Left renal cortex interstitium (tissue), 4 donors: ENCODE measurements around the gene EEF2. TPM values are rescaled to one million over a fixed set of nuclear protein-coding genes. Genes with fewer than 3 reads are reported as not detected.

ENCODE experiments used
- DNase-seq, 4 donors: peaks; one replicate each; pipeline ENCODE4 v3.0.0-alpha.2; 2013; ENCODE audit warnings: low read depth in 4 of 4, low spot score in 2 of 4, missing footprints in 1 of 4
- polyA plus RNA-seq, 4 donors: library from polyadenylated mRNA; unstranded; fragments of 120-200 nt; gene quantifications; one replicate each; pipeline ENCODE4 v1.2.1, GENCODE V29; 2013; ENCODE audit not compliant: insufficient read length in 4 of 4

EEF2 gene
- polyA plus RNA-seq: 1,000 to 10,000 TPM; 1,516 to 2,178 (median 1,698) TPM

- DNase-seq: peak in 3 of 4 donors; percentile 85 to 86 (median 85)
Measured at GRCh38 chr19:3984908-3985642, at the start of gene EEF2. Gene EEF2, minus strand, starts transcription at chr19:3985463. Its CDS starts 83 bp downstream, at chr19:3985380.

- DNase-seq: no peak
Measured at GRCh38 chr19:4034048-4035017, 49.1 kb upstream of the EEF2 start.

DNA sequence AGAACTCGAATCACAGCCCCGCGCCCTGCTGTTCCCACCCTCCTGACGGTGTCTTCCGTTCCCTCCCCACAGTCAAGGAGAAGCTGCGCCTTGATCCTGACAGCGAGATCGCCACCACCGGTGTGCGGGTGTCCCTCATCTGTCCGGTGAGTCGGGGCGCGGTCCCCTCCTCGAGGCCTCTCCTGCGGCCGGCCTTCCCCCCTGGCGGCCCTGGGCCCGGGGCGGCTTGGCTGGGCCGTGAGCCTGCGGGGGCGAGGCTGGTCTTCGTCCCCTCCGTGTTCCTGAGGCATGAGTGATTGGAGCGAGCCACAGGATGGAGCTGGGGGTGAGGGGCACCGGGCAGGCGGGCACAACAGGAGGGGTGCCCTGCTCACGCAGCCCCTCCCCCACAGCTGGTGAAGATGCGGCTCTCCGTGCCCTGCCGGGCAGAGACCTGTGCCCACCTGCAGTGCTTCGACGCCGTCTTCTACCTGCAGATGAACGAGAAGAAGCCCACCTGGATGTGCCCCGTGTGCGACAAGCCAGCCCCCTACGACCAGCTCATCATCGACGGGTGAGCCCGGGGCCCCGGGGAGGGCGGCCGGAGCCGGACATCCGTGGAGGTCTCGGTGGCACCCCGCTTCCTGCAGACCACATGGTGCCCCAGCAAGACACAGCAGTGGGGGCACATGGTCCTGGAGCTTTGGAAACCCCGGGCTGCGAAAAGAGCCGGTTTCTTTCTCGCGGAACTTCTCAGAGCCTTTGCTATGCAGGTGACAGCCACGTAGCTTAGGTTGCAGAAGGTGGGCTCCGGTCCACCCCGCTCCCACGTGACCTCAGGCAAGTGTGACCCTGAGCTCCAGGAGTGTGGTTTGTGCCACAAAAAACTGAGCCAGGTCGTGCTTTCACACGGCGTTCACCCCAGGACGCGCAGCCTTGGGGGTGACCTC is 48.0 kb upstream of the EEF2 start:
- no peak for DNase-seq

GRCh38 chr19:4032436-4032835 is 47.2 kb upstream of the EEF2 start:
- no peak for DNase-seq

GRCh38 chr19:4031420-4031819 is 46.2 kb upstream of the EEF2 start:
- no peak for DNase-seq

- no peak for DNase-seq
Measured at GRCh38 chr19:4030981-4031380, 45.7 kb upstream of the EEF2 start.

DNA sequence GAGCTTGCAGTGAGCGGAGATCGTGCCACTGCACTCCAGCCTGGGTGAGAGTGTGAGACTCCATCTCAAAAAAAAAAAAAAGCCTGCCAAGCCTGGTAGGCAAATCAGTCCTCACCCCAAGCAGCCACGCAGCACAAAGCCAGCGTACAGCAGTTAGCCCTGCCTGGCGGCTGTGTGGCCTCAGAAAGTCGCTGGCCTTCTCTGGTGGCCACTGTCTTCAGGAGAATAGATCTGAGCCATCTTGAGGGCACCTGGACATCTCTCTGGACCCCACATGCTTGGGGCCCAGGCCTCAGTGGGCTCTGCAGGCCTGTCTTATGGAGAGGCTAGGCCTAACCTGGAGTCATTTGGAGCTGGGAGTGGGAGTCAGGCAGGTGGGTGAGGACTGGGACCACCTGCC is 45.3 kb upstream of the EEF2 start:
- no peak for DNase-seq

GRCh38 chr19:4029247-4029614 is 44.0 kb upstream of the EEF2 start:
- DNase-seq: no peak

DNA sequence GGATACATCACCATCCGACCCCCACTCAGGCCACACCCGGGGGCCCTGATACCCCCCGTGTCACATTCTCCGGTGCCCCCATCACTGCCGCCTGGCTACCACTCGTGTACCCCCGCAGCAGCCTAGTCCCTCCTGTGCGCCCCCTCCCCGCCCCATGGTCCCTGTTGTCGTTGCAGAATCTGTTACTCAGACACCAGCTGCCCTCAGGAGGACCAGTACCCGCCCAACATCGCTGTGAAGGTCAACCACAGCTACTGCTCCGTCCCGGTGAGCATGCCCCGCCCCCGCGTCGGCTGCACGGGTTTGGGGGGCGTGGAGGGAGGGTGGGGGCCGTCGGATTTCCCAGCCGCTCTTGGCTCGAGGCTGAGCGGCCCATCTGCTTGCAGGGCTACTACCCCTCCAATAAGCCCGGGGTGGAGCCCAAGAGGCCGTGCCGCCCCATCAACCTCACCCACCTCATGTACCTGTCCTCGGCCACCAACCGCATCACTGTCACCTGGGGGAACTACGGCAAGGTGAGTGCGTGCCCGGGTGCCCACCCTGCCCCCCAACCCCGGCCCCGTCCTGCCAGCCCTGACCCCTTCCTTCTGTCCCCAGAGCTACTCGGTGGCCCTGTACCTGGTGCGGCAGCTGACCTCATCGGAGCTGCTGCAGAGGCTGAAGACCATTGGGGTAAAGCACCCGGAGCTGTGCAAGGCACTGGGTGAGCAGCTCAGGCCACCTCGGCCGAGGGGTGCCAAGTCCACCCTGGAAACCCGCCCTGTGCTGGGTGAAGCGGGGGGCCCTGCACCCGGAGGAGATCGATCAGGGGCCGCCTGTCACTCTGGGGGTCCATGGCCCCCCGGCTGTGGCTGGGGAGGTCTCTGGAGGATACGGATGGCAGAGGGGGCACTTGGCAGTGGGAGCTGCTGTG is 43.3 kb upstream of the EEF2 start:
- DNase-seq: no peak

DNA sequence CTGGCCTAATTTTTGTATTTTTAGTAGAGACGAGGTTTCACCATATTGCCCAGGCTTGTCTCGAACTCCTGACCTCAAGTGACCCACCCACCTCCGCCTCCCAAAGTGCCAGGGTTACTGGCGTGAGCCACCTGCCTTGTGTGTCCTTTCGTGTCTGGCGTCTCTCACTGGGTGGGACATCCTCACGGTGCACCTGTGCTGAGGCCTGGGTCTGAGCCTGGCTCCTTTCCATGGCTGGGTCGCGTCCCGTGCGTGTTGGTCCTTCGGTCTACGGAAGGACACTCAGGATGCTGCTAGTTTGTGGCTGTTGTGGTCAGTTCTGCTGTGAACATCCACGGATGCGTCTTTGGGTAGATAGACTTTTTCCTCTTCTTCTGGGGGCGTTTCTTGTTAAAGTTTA is 41.9 kb upstream of the EEF2 start:
- DNase-seq: no peak

DNA sequence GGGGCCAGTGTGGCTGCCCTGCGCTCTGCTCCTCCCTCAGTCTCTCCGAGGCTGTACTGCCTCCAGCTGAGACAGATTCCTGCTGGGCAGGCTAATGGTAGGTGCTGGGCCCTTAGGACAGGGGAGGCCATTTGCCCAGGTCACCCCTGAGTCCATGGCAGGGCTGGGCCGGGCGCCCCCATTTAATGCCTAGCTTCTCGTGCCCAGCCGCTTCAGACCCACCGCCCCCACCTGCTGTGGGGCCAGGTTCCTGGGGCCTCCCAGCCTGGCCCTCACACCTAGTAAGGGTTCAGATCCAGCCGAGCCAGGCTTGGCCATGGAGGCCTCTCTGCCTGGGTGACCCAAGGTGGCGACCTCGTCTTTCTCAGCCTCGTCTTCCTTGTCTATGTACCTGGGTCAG is 40.1 kb upstream of the EEF2 start:
- no peak for DNase-seq

GRCh38 chr19:4023600-4024398 is 38.5 kb upstream of the EEF2 start:
- DNase-seq: no peak

- DNase-seq: no peak
Measured at GRCh38 chr19:4019578-4019977, 34.3 kb upstream of the EEF2 start.

DNA sequence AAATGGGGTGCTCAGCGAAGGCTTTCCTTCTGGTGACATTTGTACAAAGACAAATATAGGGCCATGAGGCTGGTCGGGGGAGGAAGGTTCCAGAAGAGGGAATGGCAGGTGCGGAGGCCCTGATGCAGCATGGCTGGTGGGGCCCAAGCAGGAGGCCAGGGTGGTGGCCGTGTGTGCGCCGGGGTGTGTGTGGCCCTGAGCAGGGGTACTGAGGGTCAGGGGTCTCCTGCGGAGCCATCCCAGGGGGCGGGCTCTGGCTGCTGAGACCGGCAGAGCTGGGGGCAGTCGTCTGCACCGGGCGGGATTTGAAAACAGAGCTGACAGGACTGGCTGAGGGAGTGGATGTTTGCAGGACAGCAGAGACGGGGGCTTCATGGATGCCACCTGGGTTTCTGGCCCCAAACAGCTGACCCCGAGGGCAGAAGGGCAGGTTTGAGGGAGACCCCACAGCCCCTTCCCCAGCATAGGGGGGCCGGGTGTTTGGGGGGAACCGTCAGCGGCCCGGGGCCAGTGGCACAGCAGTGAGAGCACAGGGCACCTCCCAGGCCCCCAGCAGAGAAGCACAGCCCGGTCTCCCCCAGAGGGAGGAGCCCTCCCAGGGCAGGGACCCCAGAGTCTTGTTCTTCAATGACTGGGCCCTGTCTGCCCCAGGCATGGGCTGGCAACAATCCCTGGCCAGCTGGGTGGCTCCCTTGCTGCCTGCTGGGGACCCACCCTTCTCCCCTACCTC is 33.7 kb upstream of the EEF2 start:
- DNase-seq: no peak

DNA sequence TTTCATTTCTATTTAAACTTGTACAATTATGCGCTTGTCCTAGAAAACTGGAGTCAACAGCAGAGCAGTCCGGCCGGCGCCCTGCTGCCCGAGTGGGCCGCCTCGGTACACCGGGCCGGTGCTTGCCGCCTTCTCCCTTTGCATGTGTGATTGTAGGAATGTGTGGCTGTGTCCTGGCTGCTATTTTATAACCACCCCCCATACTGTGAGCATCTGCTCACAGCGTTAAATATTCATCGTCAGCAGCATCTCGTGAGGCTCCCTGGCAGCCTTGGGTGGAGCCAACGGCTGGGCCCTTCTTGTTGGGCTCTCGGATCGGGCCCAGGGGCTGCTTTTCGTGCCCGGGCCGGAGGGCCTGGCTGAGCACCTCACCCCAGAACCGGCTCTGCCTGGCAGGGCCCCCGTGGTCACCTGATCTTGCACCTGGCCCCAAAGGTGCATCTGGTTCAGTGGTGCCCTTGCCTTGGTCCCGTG is 32.9 kb upstream of the EEF2 start:
- no peak for DNase-seq

- DNase-seq: no peak
Measured at GRCh38 chr19:4016903-4017638, 31.8 kb upstream of the EEF2 start.

- no peak for DNase-seq
Measured at GRCh38 chr19:4016486-4016885, 31.2 kb upstream of the EEF2 start.
